BJ (cell line): Measurements from ENCODE around the gene XRCC1. TPM values are rescaled to one million over a fixed set of nuclear protein-coding genes. Genes with fewer than 3 reads are reported as not detected.
"Not testable (repeated sequence)": the region's sequence is repeated elsewhere in the genome, so short reads cannot be mapped to it uniquely, and the experiment has no call there.

Experiments
- CTCF ChIA-PET: fragments of 350-600 bp; formaldehyde crosslinking; extraction: SDS; loops from one replicate; lab custom pipeline; 2021; ENCODE audit warnings: antibody characterized with exemption, inconsistent platforms; lab: Yijun Ruan, JAX
- POLR2A ChIA-PET: fragments of 300-600 bp; sonication (Branson Sonifier 250); formaldehyde crosslinking; extraction: SDS; loops from one replicate; lab custom pipeline; 2021; ENCODE audit warnings: antibody characterized with exemption; lab: Charles Lee
- DNase-seq: peaks from one replicate; pipeline ENCODE4 v3.0.0-alpha.2; 2011; ENCODE audit warnings: low read depth
- H3K27me3 ChIP-seq: 2 replicates; pipeline ENCODE4 v1.6.0; 2011; ENCODE audit warnings: low read length; ENCODE audit not compliant: control insufficient read depth, insufficient read depth
- H3K36me3 ChIP-seq: 2 replicates; pipeline ENCODE4 v1.5.1; 2011; ENCODE audit warnings: low read length; ENCODE audit not compliant: control insufficient read depth, insufficient read depth
- H3K4me3 ChIP-seq: 2 replicates; pipeline ENCODE4 v1.5.1; 2011; ENCODE audit warnings: low read depth, mild to moderate bottlenecking, control low read depth, low read length
- CTCF ChIP-seq: IDR thresholded peaks from 2 replicates; pipeline ENCODE4 v1.5.1; 2011; ENCODE audit warnings: low read depth, mild to moderate bottlenecking, control low read depth, inconsistent platforms, low read length, moderate library complexity; ENCODE audit not compliant: insufficient read depth
- polyA plus RNA-seq: library from polyadenylated mRNA; depleted of rRNA; stranded (reverse); fragments of >200 nt; gene quantifications from 2 replicates; pipeline ENCODE4 v1.2.3, GENCODE V29; 2011

The XRCC1 gene
- polyA plus RNA-seq, 1 experiment: 30.8 TPM

- ChIA-PET CTCF (interaction anchor here (6.3 kb wide), 1 partner anchor 15 kb away, joined by 39 read pairs; no protein-coding TSS in a partner anchor), POLR2A (no interaction called here)
- H3K27me3 ChIP-seq: no peaks in the 10 kb centered on the region
- H3K4me3 ChIP-seq: no peak overlapping the region
- no peak for TF ChIP-seq CTCF
- peaks cover 21% of the 10 kb centered on the region for H3K36me3 ChIP-seq
- DNase-seq: no peak
These were observed 23.7 kb downstream of the XRCC1 start for GRCh38 chr19:43551399-43552197.

GRCh38 chr19:43548706-43549105 lies 26.6 kb downstream of the XRCC1 start:
- Histone ChIP-seq H3K27me3 (no peaks in the 10 kb centered on the region), H3K36me3 (peaks cover 22% of the 10 kb centered on the region), H3K4me3 (no peak overlapping the region)
- ChIA-PET POLR2A (no interaction called here), CTCF (interaction anchor here (1.6 kb wide), 1 partner anchor 13 kb away, joined by 4 read pairs; no protein-coding TSS in a partner anchor)
- no peak for DNase-seq
- no peak for TF ChIP-seq CTCF

DNA sequence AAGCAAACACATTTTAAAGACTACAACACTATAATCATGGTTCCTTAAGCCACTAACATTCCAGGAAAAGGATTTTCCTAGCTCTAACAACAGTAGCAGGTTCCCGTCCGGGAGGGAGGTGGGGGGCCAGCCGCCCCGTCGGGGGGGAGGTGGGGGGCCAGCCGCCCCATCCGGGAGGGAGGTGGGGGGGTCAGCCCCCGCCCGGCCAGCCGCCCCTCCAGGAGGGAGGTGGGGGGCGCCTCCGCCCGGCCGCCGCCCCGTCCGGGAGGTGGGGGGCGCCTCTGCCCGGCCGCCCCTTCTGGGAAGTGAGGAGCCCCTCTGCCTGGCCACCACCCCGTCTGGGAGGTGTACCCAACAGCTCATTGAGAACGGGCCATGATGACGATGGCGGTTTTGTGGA lies 27.4 kb downstream of the XRCC1 start:
- POLR2A ChIA-PET, H3K4me3 ChIP-seq, CTCF ChIA-PET, H3K27me3 ChIP-seq, DNase-seq: not testable (repeated sequence)
- H3K36me3 ChIP-seq: peaks cover 20% of the 10 kb centered on the region

DNA sequence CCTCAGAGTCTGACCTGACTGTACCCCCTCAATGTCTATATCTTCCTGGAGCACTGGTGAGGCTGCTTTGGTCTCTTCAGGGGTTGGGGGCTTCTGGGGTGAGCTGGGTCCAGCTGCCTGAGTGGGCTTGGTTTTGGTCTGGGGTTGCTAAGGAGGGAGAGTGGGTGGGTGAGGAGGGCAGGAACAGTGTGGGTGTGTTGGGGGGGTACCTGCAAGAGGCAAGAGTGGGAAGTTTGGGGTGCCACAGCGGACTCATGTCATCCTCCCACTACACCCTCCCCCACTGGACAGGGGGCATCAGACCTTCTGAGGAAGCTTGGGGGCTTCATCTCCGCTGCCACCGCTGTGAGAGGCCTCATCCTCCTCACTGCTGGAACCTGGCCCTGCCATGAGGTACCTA lies 28.7 kb downstream of the XRCC1 start:
- CTCF ChIA-PET: interaction anchor here (1.0 kb wide), 1 partner anchor 11 kb away, joined by 3 read pairs; no protein-coding TSS in a partner anchor
- POLR2A ChIA-PET: no interaction called here

DNA sequence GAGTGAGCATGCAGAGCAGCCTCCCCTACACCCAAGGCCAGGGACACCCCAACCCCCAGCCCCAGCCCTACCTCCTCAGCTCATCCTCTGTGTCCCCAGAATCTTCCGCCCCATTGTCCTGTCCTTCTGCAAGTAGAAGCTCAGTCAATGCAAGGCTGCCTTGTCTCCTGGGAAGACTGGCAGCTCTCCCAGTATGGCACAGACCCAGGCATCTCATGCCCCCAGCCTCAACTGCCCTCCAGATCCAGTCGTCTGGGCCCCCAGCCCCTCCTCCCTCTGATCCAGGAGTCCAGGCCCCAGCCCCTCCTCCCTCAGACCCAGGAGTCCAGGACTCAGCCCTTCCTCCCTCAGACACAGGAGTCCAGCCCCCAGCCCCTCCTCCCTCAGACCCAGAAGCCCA lies 29.3 kb downstream of the XRCC1 start:
- Histone ChIP-seq H3K27me3 (no peaks in the 10 kb centered on the region), H3K36me3 (peaks cover 13% of the 10 kb centered on the region), H3K4me3 (no peak overlapping the region)
- POLR2A ChIA-PET: no interaction called here
- DNase-seq: no peak
- no peak for TF ChIP-seq CTCF
- CTCF ChIA-PET: interaction anchor here (1.5 kb wide), 1 partner anchor 11 kb away, joined by 5 read pairs; no protein-coding TSS in a partner anchor

More for the DNA sequence above, 28.7 kb downstream of the XRCC1 start:
- Histone ChIP-seq H3K27me3 (no peaks in the 10 kb centered on the region), H3K4me3 (no peak overlapping the region), H3K36me3 (peaks cover 16% of the 10 kb centered on the region)
- DNase-seq: no peak
- no peak for TF ChIP-seq CTCF
